IMR-90 (cell line): ENCODE data around the gene RPS6KA4.

ENCODE experiments used
- POLR2A ChIP-seq: IDR thresholded peaks from 2 replicates; pipeline ENCODE4 v1.6.1; 2012; ENCODE audit warnings: mild to moderate bottlenecking, low read depth, low read length
- RFX5 ChIP-seq: IDR thresholded peaks from 2 replicates; pipeline ENCODE4 v1.8.0; 2012; ENCODE audit warnings: low read depth, mild to moderate bottlenecking, low read length, moderate library complexity
- SMC3 ChIP-seq: fragments of 150-350 bp; IDR thresholded peaks from 2 replicates; pipeline ENCODE4 v1.6.1; 2016; ENCODE audit warnings: low read depth, mild to moderate bottlenecking, antibody characterized with exemption, low read length, moderate library complexity
- TF ChIP-seq, protein P1 (sequence below): conservative IDR thresholded peaks from 2 replicates; pipeline ENCODE4 v1.5.1; 2012; ENCODE audit warnings: mild to moderate bottlenecking, low read depth, low read length, improper control_type of control experiment

DNA sequence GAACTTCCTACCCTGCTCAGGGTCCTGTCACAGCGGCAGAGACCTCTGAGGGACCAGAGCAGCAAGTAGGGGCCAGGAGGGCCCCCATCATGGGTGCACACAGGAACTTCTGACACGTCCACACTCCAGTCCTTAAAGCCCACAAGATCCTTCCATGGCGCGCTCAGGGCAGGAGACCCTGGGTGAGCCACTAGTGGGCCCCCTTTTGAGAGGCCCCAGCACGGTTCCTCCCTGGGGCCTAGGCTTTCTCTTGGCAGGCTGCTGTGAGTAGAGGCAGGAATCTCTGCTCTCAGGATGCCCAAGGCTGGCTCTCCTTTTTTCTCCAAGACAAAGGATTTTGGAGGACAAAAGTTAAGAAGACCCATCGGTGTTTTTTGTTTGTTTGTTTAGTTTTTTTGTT lies 22.4 kb downstream of the RPS6KA4 start:
- TF ChIP-seq POLR2A = no peak
- TF ChIP-seq SMC3 = no peak
- TF ChIP-seq, protein P1, sequence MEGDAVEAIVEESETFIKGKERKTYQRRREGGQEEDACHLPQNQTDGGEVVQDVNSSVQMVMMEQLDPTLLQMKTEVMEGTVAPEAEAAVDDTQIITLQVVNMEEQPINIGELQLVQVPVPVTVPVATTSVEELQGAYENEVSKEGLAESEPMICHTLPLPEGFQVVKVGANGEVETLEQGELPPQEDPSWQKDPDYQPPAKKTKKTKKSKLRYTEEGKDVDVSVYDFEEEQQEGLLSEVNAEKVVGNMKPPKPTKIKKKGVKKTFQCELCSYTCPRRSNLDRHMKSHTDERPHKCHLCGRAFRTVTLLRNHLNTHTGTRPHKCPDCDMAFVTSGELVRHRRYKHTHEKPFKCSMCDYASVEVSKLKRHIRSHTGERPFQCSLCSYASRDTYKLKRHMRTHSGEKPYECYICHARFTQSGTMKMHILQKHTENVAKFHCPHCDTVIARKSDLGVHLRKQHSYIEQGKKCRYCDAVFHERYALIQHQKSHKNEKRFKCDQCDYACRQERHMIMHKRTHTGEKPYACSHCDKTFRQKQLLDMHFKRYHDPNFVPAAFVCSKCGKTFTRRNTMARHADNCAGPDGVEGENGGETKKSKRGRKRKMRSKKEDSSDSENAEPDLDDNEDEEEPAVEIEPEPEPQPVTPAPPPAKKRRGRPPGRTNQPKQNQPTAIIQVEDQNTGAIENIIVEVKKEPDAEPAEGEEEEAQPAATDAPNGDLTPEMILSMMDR = no peak
- TF ChIP-seq RFX5 = no peak
